HT-29 (cell line): ENCODE measurements around the gene CIB2. TPM values are rescaled to one million over a fixed set of nuclear protein-coding genes. Genes with fewer than 3 reads are reported as not detected.

Experiments used
- DNase-seq: peaks from one replicate; pipeline ENCODE4 v3.0.0-alpha.2; 2015; ENCODE audit warnings: low spot score
- total RNA-seq: library from RNA; depleted of rRNA; stranded (reverse); fragments of >200 nt; shearing (Covaris generic); gene quantifications from 2 replicates; pipeline ENCODE4 v1.2.3, GENCODE V29; 2014

CIB2 gene
- total RNA-seq, 1 experiment from 2014 or later, result 0.74 TPM

- peak; percentile 100 for DNase-seq
Measured at GRCh38 chr15:78149068-78149804, 18.0 kb upstream of the CIB2 start, which contains the start of gene IDH3A. Gene IDH3A (plus strand): TSS chr15:78149362. CDS start chr15:78149404, 42 bp downstream.

GRCh38 chr15:78148392-78149067 lies 17.3 kb upstream of the CIB2 start:
- DNase-seq, result no peak

GRCh38 chr15:78147566-78147965 lies 16.3 kb upstream of the CIB2 start:
- no peak for DNase-seq

- DNase-seq, result no peak
Measured at GRCh38 chr15:78146425-78147154, 15.3 kb upstream of the CIB2 start.

- DNase-seq, result no peak
Measured at GRCh38 chr15:78142332-78142731, 11.1 kb upstream of the CIB2 start.

- DNase-seq, result no peak
Measured at GRCh38 chr15:78140292-78140691, 9.0 kb upstream of the CIB2 start.

GRCh38 chr15:78139578-78139977 lies 8.3 kb upstream of the CIB2 start:
- no peak for DNase-seq

- peak; percentile 60 for DNase-seq
Measured at GRCh38 chr15:78133801-78134200, 2.6 kb upstream of the CIB2 start.

- DNase-seq, result no peak
Measured at GRCh38 chr15:78130466-78131294, 565 bp downstream of the CIB2 start.

GRCh38 chr15:78129751-78130287 lies 1.4 kb downstream of the CIB2 start:
- DNase-seq, result no peak

GRCh38 chr15:78129077-78129750 lies 2.0 kb downstream of the CIB2 start:
- DNase-seq, result no peak

- no peak for DNase-seq
Measured at GRCh38 chr15:78127882-78128281, 3.4 kb downstream of the CIB2 start.

- no peak for DNase-seq
Measured at GRCh38 chr15:78125267-78125666, 6.0 kb downstream of the CIB2 start.

GRCh38 chr15:78120523-78120922 lies 10.7 kb downstream of the CIB2 start:
- no peak for DNase-seq

- DNase-seq, result no peak
Measured at GRCh38 chr15:78112551-78112950, 18.7 kb downstream of the CIB2 start.

GRCh38 chr15:78111788-78112187 lies 19.5 kb downstream of the CIB2 start:
- DNase-seq, result no peak

- no peak for DNase-seq
Measured at GRCh38 chr15:78110916-78111475, 20.2 kb downstream of the CIB2 start.

- no peak for DNase-seq
Measured at GRCh38 chr15:78110096-78110495, 21.1 kb downstream of the CIB2 start.

- DNase-seq, result no peak
Measured at GRCh38 chr15:78109156-78109555, 22.1 kb downstream of the CIB2 start.
